WTC11 (cell line): ENCODE data around the gene TCEANC2. TPM values are rescaled to one million over a fixed set of nuclear protein-coding genes. Genes with fewer than 3 reads are reported as not detected.

Source experiments
- ATAC-seq: fragments of 200-7000 bp; cut with Tn5 transposase; 2 replicates; pipeline ENCODE4 v1.10.0; 2021; ENCODE audit warnings: mild to moderate bottlenecking, moderate library complexity
- CTCF ChIA-PET: fragments of 300-600 bp; sonication (Branson Sonifier 250); formaldehyde crosslinking; loops from one replicate; lab custom pipeline; 2021; ENCODE audit warnings: antibody characterized with exemption; lab: Charles Lee
- POLR2A ChIA-PET: fragments of 350-600 bp; sonication (Branson Sonifier 250); formaldehyde crosslinking; loops from one replicate; lab custom pipeline; 2021; ENCODE audit warnings: antibody characterized with exemption; lab: Charles Lee
- DNase-seq: peaks from one replicate; pipeline ENCODE4 v3.0.0; 2021; ENCODE audit warnings: low spot score
- H3K27ac Mint-ChIP-seq: 2 replicates; pipeline ENCODE4 v1.8.0; 2021; ENCODE audit warnings: mixed read lengths
- H3K27me3 Mint-ChIP-seq: 2 replicates; pipeline ENCODE4 v1.8.0; 2021; ENCODE audit warnings: low read depth, mild to moderate bottlenecking, moderate library complexity, mixed read lengths
- H3K36me3 Mint-ChIP-seq: 2 replicates; pipeline ENCODE4 v1.8.0; 2021; ENCODE audit warnings: mixed read lengths
- H3K4me1 Mint-ChIP-seq: 2 replicates; pipeline ENCODE4 v1.8.0; 2022; ENCODE audit warnings: mixed read lengths
- H3K4me3 Mint-ChIP-seq: 2 replicates; pipeline ENCODE4 v1.8.0; 2021; ENCODE audit warnings: mild to moderate bottlenecking, moderate library complexity, mixed read lengths
- H3K9me3 Mint-ChIP-seq: 2 replicates; pipeline ENCODE4 v1.8.0; 2021; ENCODE audit warnings: mixed read lengths
- CBFB ChIP-seq: sonication (generic); formaldehyde crosslinking; IDR thresholded peaks from 2 replicates; pipeline ENCODE4 v1.8.1; 2022; ENCODE audit warnings: mild to moderate bottlenecking, low read depth, missing genetic modification reagents
- NR1H2 ChIP-seq: sonication (generic); formaldehyde crosslinking; IDR thresholded peaks from 2 replicates; pipeline ENCODE4 v1.9.0; 2021; ENCODE audit warnings: mild to moderate bottlenecking, moderate library complexity, missing genetic modification reagents
- NR3C1 ChIP-seq: sonication (generic); formaldehyde crosslinking; conservative IDR thresholded peaks from 2 replicates; pipeline ENCODE4 v1.8.1; 2023; ENCODE audit warnings: low read depth, mild to moderate bottlenecking, missing genetic modification reagents
- SMAD4 ChIP-seq: sonication (generic); formaldehyde crosslinking; IDR thresholded peaks from 2 replicates; pipeline ENCODE4 v1.8.0; 2022; ENCODE audit warnings: mild to moderate bottlenecking, missing genetic modification reagents
- ZNF121 ChIP-seq: sonication (generic); formaldehyde crosslinking; IDR thresholded peaks from 2 replicates; pipeline ENCODE4 v1.8.0; 2023; ENCODE audit warnings: missing genetic modification reagents
- ZNF263 ChIP-seq: sonication (generic); formaldehyde crosslinking; IDR thresholded peaks from 2 replicates; pipeline ENCODE4 v1.8.1; 2022; ENCODE audit warnings: low read depth, mild to moderate bottlenecking, moderate library complexity, missing genetic modification reagents
- ZNF416 ChIP-seq: fragments of 250-450 bp; sonication (Bioruptor Pico); IDR thresholded peaks from 2 replicates; pipeline ENCODE4 v1.9.0; 2021; ENCODE audit warnings: mild to moderate bottlenecking, inconsistent platforms
- total RNA-seq: library from RNA; stranded (reverse); gene quantifications from 3 replicates; pipeline ENCODE4 v1.2.3, GENCODE V29; 2021
- TF ChIP-seq, protein P1 (sequence below): sonication (generic); formaldehyde crosslinking; IDR thresholded peaks from 2 replicates; pipeline ENCODE4 v1.8.0; 2023; ENCODE audit warnings: mild to moderate bottlenecking, missing genetic modification reagents
- TF ChIP-seq, protein P2 (sequence below): fragments of 250-450 bp; sonication (Bioruptor Pico); IDR thresholded peaks from 2 replicates; pipeline ENCODE4 v2.1.2; 2022; ENCODE audit warnings: mild to moderate bottlenecking, moderate library complexity
- TF ChIP-seq, protein P3 (sequence below): sonication (generic); formaldehyde crosslinking; IDR thresholded peaks from 2 replicates; pipeline ENCODE4 v1.8.1; 2022; ENCODE audit warnings: missing genetic modification reagents, borderline replicate concordance
- TF ChIP-seq, protein P4 (sequence below): sonication (generic); formaldehyde crosslinking; IDR thresholded peaks from 2 replicates; pipeline ENCODE4 v1.8.1; 2023; ENCODE audit warnings: mild to moderate bottlenecking, missing genetic modification reagents, moderate library complexity
- TF ChIP-seq, protein P5 (sequence below): sonication (generic); formaldehyde crosslinking; IDR thresholded peaks from 2 replicates; pipeline ENCODE4 v1.8.1; 2022; ENCODE audit warnings: low read depth, mild to moderate bottlenecking, moderate library complexity, missing genetic modification reagents, borderline replicate concordance
- TF ChIP-seq, protein P6 (sequence below): fragments of 250-450 bp; sonication (Bioruptor Pico); IDR thresholded peaks from 2 replicates; pipeline ENCODE4 v1.8.0; 2021; ENCODE audit warnings: mild to moderate bottlenecking
- TF ChIP-seq, protein P7 (sequence below): sonication (generic); formaldehyde crosslinking; IDR thresholded peaks from 2 replicates; pipeline ENCODE4 v1.8.1; 2023; ENCODE audit warnings: mild to moderate bottlenecking, moderate library complexity, missing genetic modification reagents
- TF ChIP-seq, protein P8 (sequence below): sonication (generic); formaldehyde crosslinking; conservative IDR thresholded peaks from 2 replicates; pipeline ENCODE4 v1.8.1; 2022; ENCODE audit warnings: mild to moderate bottlenecking, missing genetic modification reagents

Gene TCEANC2
- total RNA-seq, 1 experiment from 2014 or later: 6.3 TPM

DNA sequence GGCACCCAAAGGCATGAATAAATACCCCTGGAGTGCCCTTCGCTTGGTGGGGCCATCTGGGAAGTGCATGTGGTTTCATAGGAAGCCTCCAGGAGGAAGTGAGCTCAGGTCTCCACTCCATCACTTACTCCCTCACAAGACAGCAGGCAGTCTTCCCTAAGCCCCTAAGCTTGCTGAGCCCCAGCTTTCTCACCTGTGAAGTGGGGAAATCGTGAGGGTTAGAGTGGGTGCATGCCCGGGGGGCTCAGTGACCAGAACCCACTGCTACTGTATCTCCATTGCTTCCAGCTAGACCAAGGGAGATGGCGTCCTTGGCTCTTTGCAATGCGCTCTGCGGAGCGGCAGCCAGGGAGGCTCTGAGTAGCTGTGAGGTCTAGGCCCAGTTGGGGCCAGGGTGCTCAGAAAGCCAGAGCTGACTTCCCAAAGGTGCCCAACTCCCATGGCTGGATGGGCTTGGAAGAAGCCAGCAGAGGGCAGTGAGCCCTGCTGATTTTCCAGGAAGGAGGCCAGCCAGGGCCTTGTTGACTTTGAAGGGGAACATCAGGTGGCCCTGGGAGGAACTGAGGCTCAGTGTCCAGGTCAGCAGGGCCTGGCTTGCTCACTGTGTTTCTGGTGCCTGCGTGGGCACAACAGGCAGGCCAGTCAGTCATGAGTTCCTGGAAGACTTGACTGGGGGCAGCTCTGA, 72.1 kb downstream of the TCEANC2 start (continued):
- TF ChIP-seq, protein P1, sequence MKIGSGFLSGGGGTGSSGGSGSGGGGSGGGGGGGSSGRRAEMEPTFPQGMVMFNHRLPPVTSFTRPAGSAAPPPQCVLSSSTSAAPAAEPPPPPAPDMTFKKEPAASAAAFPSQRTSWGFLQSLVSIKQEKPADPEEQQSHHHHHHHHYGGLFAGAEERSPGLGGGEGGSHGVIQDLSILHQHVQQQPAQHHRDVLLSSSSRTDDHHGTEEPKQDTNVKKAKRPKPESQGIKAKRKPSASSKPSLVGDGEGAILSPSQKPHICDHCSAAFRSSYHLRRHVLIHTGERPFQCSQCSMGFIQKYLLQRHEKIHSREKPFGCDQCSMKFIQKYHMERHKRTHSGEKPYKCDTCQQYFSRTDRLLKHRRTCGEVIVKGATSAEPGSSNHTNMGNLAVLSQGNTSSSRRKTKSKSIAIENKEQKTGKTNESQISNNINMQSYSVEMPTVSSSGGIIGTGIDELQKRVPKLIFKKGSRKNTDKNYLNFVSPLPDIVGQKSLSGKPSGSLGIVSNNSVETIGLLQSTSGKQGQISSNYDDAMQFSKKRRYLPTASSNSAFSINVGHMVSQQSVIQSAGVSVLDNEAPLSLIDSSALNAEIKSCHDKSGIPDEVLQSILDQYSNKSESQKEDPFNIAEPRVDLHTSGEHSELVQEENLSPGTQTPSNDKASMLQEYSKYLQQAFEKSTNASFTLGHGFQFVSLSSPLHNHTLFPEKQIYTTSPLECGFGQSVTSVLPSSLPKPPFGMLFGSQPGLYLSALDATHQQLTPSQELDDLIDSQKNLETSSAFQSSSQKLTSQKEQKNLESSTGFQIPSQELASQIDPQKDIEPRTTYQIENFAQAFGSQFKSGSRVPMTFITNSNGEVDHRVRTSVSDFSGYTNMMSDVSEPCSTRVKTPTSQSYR (CRISPR knock-in tag): no peak
- TF ChIP-seq, protein P2, sequence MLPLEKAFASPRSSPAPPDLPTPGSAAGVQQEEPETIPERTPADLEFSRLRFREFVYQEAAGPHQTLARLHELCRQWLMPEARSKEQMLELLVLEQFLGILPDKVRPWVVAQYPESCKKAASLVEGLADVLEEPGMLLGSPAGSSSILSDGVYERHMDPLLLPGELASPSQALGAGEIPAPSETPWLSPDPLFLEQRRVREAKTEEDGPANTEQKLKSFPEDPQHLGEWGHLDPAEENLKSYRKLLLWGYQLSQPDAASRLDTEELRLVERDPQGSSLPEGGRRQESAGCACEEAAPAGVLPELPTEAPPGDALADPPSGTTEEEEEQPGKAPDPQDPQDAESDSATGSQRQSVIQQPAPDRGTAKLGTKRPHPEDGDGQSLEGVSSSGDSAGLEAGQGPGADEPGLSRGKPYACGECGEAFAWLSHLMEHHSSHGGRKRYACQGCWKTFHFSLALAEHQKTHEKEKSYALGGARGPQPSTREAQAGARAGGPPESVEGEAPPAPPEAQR (CRISPR knock-in tag): no peak
- TF ChIP-seq, protein P3, sequence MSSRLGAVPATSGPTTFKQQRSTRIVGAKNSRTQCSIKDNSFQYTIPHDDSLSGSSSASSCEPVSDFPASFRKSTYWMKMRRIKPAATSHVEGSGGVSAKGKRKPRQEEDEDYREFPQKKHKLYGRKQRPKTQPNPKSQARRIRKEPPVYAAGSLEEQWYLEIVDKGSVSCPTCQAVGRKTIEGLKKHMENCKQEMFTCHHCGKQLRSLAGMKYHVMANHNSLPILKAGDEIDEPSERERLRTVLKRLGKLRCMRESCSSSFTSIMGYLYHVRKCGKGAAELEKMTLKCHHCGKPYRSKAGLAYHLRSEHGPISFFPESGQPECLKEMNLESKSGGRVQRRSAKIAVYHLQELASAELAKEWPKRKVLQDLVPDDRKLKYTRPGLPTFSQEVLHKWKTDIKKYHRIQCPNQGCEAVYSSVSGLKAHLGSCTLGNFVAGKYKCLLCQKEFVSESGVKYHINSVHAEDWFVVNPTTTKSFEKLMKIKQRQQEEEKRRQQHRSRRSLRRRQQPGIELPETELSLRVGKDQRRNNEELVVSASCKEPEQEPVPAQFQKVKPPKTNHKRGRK: no peak
- TF ChIP-seq, protein P4, sequence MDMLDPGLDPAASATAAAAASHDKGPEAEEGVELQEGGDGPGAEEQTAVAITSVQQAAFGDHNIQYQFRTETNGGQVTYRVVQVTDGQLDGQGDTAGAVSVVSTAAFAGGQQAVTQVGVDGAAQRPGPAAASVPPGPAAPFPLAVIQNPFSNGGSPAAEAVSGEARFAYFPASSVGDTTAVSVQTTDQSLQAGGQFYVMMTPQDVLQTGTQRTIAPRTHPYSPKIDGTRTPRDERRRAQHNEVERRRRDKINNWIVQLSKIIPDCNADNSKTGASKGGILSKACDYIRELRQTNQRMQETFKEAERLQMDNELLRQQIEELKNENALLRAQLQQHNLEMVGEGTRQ: no peak

DNA sequence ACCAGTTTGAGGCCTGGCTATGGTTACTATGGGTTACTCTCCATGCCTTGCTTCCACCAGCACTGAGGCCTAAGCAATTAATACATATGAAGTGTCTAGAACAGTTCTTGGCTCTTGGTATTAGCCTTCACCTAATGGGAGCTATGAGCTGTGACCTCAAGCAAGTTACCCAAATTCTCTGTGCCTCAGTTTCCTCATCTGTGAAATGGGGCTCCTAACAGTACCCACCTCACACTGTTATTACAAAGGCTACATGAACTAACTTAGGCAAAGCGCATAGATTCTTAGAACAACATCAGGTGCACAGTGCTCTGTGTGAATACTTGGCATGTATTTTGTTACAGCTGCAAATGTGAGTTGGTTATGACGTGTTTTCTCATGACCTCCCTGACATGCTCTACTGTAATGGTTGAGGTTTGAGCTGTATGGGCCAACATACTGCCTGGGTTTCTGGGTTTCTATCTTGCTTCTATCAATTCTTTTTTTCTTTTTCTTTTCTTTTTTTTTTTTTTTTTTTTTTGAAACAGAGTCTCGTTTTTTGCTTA, 72.9 kb downstream of the TCEANC2 start:
- no peak for DNase-seq
- Mint-ChIP-seq H3K4me1 (peaks cover 28% of the 10 kb centered on the region), H3K9me3 (peaks cover 4% of the 10 kb centered on the region; the same call in 1 of the 2 replicates), H3K36me3 (no peaks in the 10 kb centered on the region), H3K27ac (no peak overlapping the region), H3K4me3 (no peak overlapping the region), H3K27me3 (peaks cover 19% of the 10 kb centered on the region)
- ChIA-PET CTCF (interaction anchor here (0.6 to 2.2 kb wide), 8 partner anchors 8 to 630 kb away, joined by 3 to 14 read pairs (median 4); partner anchors contain the start of gene MRPL37), POLR2A (no interaction called here)
- ATAC-seq: no peak
- TF ChIP-seq ZNF416 (CRISPR knock-in tag) (no peak), NR3C1 (CRISPR knock-in tag) (no peak)
- TF ChIP-seq, protein P1 (CRISPR knock-in tag): no peak

DNA sequence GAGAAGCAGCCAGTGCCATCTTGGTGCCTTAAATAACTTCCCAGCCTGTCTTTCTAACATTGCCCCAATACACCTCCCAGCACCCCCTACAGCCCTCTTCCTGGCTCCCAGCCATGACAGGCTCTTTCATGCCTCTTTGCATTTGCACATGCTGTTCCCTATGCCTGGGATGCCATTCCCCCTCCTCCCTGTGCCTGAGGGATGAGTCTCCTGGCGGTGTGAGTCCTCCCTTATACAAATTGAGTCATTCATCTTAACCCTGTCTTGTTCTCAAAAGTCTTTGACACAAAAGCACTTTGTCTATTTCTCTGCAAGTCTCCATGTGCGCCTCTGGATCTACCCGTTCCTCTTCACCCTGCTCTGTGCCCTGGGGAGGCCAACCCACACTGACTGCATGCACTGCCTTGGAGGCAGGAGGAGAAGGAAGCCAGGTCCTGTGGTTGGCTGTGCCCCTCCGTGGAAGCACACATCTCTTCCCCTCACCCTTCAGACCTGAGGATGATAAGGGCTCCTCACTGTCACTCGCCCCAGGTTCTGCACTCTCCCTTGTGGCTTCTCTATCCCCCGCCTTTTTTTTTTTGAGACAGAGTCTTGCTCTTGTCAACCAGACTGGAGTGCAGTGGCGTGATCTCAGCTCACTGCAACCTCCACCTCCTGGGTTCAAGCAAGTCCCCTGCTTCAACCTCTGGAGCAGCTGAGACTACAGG, 74.3 kb downstream of the TCEANC2 start:
- no peak overlapping the region for H3K4me3 Mint-ChIP-seq
- ATAC-seq (no peak), DNase-seq (no peak)
- peaks cover 5% of the 10 kb centered on the region for H3K27me3 Mint-ChIP-seq
- ChIA-PET CTCF (no interaction called here), POLR2A (no interaction called here)
- peaks cover 15% of the 10 kb centered on the region for H3K4me1 Mint-ChIP-seq
- no peaks in the 10 kb centered on the region for H3K36me3 Mint-ChIP-seq
- no peak overlapping the region for H3K27ac Mint-ChIP-seq
- H3K9me3 Mint-ChIP-seq: peaks cover 4% of the 10 kb centered on the region; the same call in 1 of the 2 replicates
- TF ChIP-seq, protein P5, sequence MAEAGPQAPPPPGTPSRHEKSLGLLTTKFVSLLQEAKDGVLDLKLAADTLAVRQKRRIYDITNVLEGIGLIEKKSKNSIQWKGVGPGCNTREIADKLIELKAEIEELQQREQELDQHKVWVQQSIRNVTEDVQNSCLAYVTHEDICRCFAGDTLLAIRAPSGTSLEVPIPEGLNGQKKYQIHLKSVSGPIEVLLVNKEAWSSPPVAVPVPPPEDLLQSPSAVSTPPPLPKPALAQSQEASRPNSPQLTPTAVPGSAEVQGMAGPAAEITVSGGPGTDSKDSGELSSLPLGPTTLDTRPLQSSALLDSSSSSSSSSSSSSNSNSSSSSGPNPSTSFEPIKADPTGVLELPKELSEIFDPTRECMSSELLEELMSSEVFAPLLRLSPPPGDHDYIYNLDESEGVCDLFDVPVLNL (CRISPR knock-in tag): no peak
- TF ChIP-seq SMAD4: no peak
- no peak for TF ChIP-seq CBFB (CRISPR knock-in tag)
- TF ChIP-seq, protein P6, sequence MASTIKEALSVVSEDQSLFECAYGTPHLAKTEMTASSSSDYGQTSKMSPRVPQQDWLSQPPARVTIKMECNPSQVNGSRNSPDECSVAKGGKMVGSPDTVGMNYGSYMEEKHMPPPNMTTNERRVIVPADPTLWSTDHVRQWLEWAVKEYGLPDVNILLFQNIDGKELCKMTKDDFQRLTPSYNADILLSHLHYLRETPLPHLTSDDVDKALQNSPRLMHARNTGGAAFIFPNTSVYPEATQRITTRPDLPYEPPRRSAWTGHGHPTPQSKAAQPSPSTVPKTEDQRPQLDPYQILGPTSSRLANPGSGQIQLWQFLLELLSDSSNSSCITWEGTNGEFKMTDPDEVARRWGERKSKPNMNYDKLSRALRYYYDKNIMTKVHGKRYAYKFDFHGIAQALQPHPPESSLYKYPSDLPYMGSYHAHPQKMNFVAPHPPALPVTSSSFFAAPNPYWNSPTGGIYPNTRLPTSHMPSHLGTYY: no peak
- TF ChIP-seq, protein P7, sequence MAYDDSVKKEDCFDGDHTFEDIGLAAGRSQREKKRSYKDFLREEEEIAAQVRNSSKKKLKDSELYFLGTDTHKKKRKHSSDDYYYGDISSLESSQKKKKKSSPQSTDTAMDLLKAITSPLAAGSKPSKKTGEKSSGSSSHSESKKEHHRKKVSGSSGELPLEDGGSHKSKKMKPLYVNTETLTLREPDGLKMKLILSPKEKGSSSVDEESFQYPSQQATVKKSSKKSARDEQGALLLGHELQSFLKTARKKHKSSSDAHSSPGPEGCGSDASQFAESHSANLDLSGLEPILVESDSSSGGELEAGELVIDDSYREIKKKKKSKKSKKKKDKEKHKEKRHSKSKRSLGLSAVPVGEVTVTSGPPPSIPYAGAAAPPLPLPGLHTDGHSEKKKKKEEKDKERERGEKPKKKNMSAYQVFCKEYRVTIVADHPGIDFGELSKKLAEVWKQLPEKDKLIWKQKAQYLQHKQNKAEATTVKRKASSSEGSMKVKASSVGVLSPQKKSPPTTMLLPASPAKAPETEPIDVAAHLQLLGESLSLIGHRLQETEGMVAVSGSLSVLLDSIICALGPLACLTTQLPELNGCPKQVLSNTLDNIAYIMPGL: no peak
- TF ChIP-seq, protein P8, sequence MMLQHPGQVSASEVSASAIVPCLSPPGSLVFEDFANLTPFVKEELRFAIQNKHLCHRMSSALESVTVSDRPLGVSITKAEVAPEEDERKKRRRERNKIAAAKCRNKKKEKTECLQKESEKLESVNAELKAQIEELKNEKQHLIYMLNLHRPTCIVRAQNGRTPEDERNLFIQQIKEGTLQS: no peak
- no peak for TF ChIP-seq ZNF263 (CRISPR knock-in tag)
- TF ChIP-seq ZNF121: no peak
- no peak for TF ChIP-seq NR1H2 (CRISPR knock-in tag)
